ENCODE data around the gene KIAA1586. TPM values are rescaled to one million over a fixed set of nuclear protein-coding genes. Genes with fewer than 3 reads are reported as not detected.

KIAA1586 gene
- total and polyA plus RNA-seq, 2 of the 13 experiments (the other 11 are each of a cell fraction or from before 2014, with no cell fraction given) = 5.5 to 16.9 TPM

- Histone ChIP-seq H3K4me1 (ENCODE audit: insufficient read depth, low read length) (no peaks in the 10 kb centered on the region), H3K4me2 (ENCODE audit: low read depth, low read length) (no peak overlapping the region), H3K27me3 (ENCODE audit: control insufficient read depth in 1 of 2, insufficient read depth in 2 of 2, low read length in 2 of 2) (peaks cover 0 to 4% of the 10 kb centered on the region in 2 experiments; a peak in 1 of 5 replicates), H3K4me3 (replicated peaks in 1 of 3; ENCODE audit: insufficient read depth in 1 of 3, low read depth in 2 of 3, low read length in 3 of 3) (no peak overlapping the region), H3K36me3 (replicated peaks in 1 of 2; ENCODE audit: control insufficient read depth in 1 of 2, insufficient read depth in 2 of 2, low read length in 2 of 2) (no peaks in the 10 kb centered on the region), H3K9ac (ENCODE audit: insufficient read depth, low read depth, low read length) (no peak overlapping the region), H2AFZ (ENCODE audit: low read length) (no peak overlapping the region), H3K79me2 (ENCODE audit: insufficient read depth, low read length) (no peaks in the 10 kb centered on the region), H4K20me1 (ENCODE audit: insufficient read depth, low read length) (no peaks in the 10 kb centered on the region), H3K27ac (ENCODE audit: extremely low read length, insufficient read depth, low read length) (no peak overlapping the region), H3K9me3 (ENCODE audit: low read length) (peaks cover 8% of the 10 kb centered on the region)
- DNase-seq (ENCODE audit: low spot score) (peak; percentile 46), ATAC-seq (peak; percentile 91), FAIRE-seq (peak; percentile 30)
- POLR2A ChIA-PET = no interaction called here
- CTCF ChIA-PET (ENCODE audit: low intra/inter-chr PET ratio, low total read pairs) = interaction anchor here (0.8 to 2.8 kb wide), 2 partner anchors 66 to 117 kb away, joined by 6 to 24 read pairs; partner anchors contain the start of gene BEND6
- intact Hi-C loops (cut with micrococcal nuclease; ENCODE audit: unreplicated experiment) (loop anchor here (1.0 to 10.0 kb wide), 4 partner anchors 66 to 294 kb away; partner anchors contain the start of genes BEND6 and PRIM2), in situ Hi-C loops (cut with HindIII; ENCODE audit: extremely low pct_ligation_motif_present, low pct_unique_long_range_greater_than_20kb) (no loop called here)
- TF ChIP-seq TIGD3 (CRISPR knock-in tag; IDR thresholded peaks at IDR 0.05; ENCODE audit: borderline replicate concordance) (no peak), SMC3 (IDR thresholded peaks at IDR 0.05; ENCODE audit: low read length) (peak; percentile 42), ATF5 (CRISPR knock-in tag; IDR thresholded peaks at IDR 0.05; ENCODE audit: low read depth) (no peak), HHEX (CRISPR knock-in tag; IDR thresholded peaks at IDR 0.05) (no peak), MIXL1 (CRISPR knock-in tag; IDR thresholded peaks at IDR 0.05) (peak; percentile 62; the same call in 1 of the 2 replicates), HMGA1 (CRISPR knock-in tag; conservative IDR thresholded peaks at IDR 0.05) (no peak), POLR2G (IDR thresholded peaks at IDR 0.05; ENCODE audit: low read depth, low read length) (no peak), MBNL3 (CRISPR knock-in tag; conservative IDR thresholded peaks at IDR 0.05) (no peak), CTCF (CRISPR knock-in tag; IDR thresholded peaks at IDR 0.05) (peak; percentile 65), STAG1 (CRISPR knock-in tag; IDR thresholded peaks at IDR 0.05) (peak; percentile 49)
- TF ChIP-seq, protein P1, sequence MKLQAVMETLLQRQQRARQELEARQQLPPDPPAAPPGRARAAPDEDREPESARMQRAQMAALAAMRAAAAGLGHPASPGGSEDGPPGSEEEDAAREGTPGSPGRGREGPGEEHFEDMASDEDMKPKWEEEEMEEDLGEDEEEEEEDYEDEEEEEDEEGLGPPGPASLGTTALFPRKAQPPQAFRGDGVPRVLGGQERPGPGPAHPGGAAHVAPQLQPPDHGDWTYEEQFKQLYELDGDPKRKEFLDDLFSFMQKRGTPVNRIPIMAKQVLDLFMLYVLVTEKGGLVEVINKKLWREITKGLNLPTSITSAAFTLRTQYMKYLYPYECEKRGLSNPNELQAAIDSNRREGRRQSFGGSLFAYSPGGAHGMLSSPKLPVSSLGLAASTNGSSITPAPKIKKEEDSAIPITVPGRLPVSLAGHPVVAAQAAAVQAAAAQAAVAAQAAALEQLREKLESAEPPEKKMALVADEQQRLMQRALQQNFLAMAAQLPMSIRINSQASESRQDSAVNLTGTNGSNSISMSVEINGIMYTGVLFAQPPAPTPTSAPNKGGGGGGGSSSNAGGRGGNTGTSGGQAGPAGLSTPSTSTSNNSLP (IDR thresholded peaks at IDR 0.05; ENCODE audit: low read depth, low read length) = peak; percentile 97
- 0% methylated on average over 1 of the region's 1 CpG for WGBS (ENCODE audit: low lambda C conversion rate)
- BruUV-seq (replicated peaks) = no TSS peak
Measured at GRCh38 chr6:57021086-57021720, 25.3 kb upstream of the KIAA1586 start.
